Raji (cell line): ENCODE measurements around the gene SEMA3G.

ENCODE experiments used
- POLR2A ChIP-seq: IDR thresholded peaks from 2 replicates; pipeline ENCODE4 v1.6.1; 2011; ENCODE audit warnings: low read depth, low read length, control low read depth; ENCODE audit not compliant: insufficient read depth

Gene SEMA3G

GRCh38 chr3:52444860-52445793 lies at the start of gene SEMA3G:
Gene SEMA3G, minus strand, starts transcription at chr3:52445103. Its CDS starts 76 bp downstream, at chr3:52445027.
- TF ChIP-seq POLR2A, result peak; percentile 95

GRCh38 chr3:52494445-52494844 lies 49.5 kb upstream of the SEMA3G start:
- no peak for TF ChIP-seq POLR2A

- no peak for TF ChIP-seq POLR2A
Measured at GRCh38 chr3:52493232-52494017, 48.5 kb upstream of the SEMA3G start.

- no peak for TF ChIP-seq POLR2A
Measured at GRCh38 chr3:52492059-52492458, 47.2 kb upstream of the SEMA3G start.

GRCh38 chr3:52490939-52491526 lies 46.1 kb upstream of the SEMA3G start:
- TF ChIP-seq POLR2A, result no peak

- TF ChIP-seq POLR2A, result no peak
Measured at GRCh38 chr3:52490035-52490938, 45.4 kb upstream of the SEMA3G start.

- TF ChIP-seq POLR2A, result no peak
Measured at GRCh38 chr3:52489453-52489852, 44.5 kb upstream of the SEMA3G start.

GRCh38 chr3:52488746-52489145 lies 43.8 kb upstream of the SEMA3G start:
- TF ChIP-seq POLR2A, result no peak

GRCh38 chr3:52487788-52488691 lies 43.1 kb upstream of the SEMA3G start:
- TF ChIP-seq POLR2A, result no peak

GRCh38 chr3:52487050-52487787 lies 42.3 kb upstream of the SEMA3G start:
- no peak for TF ChIP-seq POLR2A

GRCh38 chr3:52484680-52485461 lies 40.0 kb upstream of the SEMA3G start:
- no peak for TF ChIP-seq POLR2A
